GM19239 (cell line): ENCODE data around the gene COL2A1.

ENCODE experiments used
- DNase-seq: peaks from one replicate; pipeline ENCODE4 v3.0.0; 2011; ENCODE audit warnings: low spot score; ENCODE audit not compliant: insufficient read length
- FAIRE-seq: peaks from 2 replicates; lab custom pipeline; 2011; peaks lifted over from hg19 to GRCh38; lab: Jason Lieb, UNC

COL2A1 gene

DNA sequence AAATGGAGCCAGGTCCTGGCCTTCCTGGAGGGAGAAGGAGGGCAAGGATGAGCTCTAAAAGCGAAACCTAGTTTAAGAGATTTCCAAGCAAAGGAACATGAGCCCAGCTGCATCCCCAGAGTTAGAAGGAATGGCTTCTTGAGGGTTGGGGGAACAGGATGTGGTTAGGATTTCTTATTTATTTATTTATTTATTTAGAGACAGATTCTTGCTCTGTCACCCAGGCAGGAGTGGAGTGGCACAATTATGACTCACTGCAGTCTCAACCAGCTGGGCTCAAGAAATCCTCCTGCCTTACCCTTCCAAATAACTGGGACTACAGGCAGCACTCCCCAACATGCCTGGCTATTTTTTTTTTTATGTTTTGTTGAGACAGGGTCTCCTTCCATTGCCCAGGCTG lies 66.2 kb downstream of the COL2A1 start:
- DNase-seq: no peak
- FAIRE-seq: no peak

- DNase-seq (no peak), FAIRE-seq (no peak)
These were observed 69.1 kb downstream of the COL2A1 start for GRCh38 chr12:47935184-47935583.

DNA sequence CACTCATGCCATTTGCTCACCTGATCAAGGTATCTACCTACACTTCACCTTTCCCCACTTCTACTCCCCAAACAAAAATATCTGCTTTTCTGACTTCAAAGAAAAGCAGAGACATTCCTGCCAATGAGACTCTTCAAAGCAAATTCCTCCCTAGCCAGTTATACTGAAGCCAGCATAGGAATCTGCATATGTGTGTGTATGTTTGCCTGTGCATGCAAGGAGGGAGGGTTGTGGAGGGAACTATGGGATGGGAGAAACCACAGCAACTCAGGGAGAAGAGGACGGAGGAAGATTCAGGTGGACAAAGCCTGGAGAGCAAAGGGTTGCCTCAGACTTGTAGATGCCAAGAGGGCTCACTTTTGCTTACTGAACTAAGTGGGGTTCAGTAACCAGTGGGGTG lies 73.1 kb downstream of the COL2A1 start:
- FAIRE-seq (no peak), DNase-seq (no peak)

DNA sequence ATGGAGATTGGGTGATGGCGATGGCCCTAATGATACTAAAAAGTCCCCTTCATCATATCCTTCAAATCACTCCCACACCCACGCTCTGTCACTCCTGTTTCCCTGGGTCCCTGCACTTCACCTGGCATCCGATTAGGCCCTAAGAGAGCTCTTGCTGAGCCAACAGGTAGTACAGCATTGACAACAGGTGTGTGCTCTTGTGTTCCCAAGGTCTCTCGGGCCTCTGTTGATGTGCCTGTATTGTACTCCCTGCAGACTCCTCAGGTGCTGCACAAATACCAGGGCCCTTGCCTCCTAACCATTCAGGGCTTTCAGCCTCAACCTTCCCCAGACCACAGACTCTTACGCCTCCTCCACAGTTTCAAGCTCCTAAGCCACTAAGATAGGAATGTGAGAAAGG lies 73.6 kb downstream of the COL2A1 start:
- FAIRE-seq: no peak
- DNase-seq: no peak

DNA sequence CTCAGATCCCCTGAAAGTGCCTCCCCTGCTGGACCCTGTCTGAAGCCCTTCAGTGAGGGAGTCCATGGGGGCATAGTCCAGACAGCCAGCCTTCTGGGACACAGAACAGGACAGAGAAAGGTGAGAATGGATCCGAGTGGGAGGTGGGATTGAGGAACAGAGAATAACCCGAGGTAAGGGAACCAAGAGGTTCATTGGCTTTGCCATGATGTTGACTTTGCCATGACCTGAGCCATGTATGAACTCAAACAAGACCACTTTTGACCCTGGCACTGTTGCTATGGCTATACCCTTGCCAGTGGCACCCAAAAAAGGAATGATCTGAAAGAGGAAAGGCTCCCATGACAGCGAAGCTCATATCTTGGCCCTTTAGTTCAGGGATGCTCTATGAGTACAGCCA lies 76.9 kb downstream of the COL2A1 start:
- FAIRE-seq: peak; percentile 58
- no peak for DNase-seq
